Embryonic facial prominence (tissue), 1 donor: ENCODE results near the gene SLC35F6.
"Not testable (repeated sequence)": the region's sequence is repeated elsewhere in the genome, so short reads cannot be mapped to it uniquely, and the experiment has no call there.

ENCODE experiments used
- DNase-seq: peaks from one replicate; pipeline ENCODE4 v3.0.0-alpha.2; 2016; ENCODE audit errors: extremely low spot score

Gene SLC35F6

DNA sequence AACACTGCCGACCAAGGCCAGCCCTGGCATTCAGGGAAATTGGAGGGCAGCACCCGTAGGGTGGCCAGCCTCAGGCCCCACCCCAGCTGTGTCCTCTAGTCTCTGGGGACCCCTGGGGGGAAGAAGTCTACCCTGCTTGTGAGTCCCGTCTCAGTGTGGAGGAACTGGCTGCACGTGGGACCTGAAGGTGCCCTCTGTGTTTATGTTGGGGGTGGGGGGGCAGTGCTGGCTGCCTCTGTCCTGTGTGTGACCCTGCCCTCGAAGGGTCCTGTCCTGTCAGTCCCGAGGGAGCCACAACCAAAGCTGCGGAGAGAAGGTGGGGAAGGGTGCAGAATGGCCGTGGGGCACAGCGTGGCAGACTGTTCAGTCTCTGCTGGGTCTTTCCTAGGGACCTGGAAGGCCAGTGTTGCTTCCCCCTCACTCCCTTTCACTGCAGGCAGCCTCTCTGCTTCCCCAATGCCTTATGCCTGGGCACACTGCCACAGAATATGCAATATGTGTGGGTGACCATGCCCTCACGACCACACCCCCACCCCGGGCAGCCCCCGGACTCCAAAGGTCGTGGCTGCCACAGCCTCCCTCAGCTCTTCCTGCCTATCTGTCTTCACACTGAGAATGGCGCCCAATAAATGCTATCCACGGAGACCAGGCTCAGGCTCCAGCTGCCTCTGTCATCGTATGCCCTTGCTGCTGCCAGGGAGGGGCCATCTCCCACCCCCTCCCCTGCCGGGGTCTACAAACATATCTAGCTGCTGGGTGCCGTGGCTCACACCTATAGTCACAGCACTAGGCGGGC lies 33.3 kb upstream of the SLC35F6 start:
- no peak for DNase-seq

GRCh38 chr2:26731714-26732113 lies 32.4 kb upstream of the SLC35F6 start:
- DNase-seq: no peak

GRCh38 chr2:26732446-26732845 lies 31.6 kb upstream of the SLC35F6 start:
- no peak for DNase-seq

DNA sequence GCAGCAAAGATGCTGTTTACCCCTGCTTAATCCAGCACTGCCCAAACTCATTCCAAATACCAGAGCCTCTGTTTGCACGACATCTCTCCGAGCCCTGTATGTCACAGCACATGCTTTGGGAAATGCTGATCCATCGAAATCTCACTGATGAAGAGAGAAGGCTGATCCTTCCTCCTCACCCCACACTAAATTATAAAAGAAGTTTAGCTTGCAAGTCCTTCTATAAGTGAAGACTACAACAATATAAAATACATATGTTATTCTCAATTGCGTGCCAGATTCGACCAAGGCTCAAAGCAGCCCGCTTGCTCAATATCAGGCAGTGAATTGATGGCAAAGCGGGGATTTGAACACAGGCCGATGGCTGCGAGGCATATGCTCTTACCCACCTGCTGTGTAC lies 30.7 kb upstream of the SLC35F6 start:
- no peak for DNase-seq

DNA sequence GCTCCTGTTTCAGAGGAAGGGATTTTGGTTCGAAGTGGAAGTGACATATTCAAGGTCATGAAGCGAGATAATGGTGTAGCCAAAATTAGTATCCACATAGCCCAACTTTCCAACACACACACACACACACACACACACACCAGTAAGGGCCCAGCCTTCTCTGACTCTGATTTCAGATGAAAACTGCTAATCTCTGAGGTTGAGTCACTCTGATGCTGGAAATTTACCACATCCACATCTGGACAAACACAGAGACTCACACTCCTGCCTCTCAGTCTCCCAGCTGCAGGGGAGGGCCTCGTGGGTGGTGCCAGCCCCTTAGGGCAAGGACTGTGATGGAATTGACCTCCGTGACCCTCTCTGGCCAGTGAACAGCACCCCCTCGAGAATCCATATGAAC lies 29.0 kb upstream of the SLC35F6 start:
- no peak for DNase-seq

GRCh38 chr2:26735883-26736588 lies 28.0 kb upstream of the SLC35F6 start:
- DNase-seq: no peak

- DNase-seq: no peak
Observed at GRCh38 chr2:26737221-26737620, 26.9 kb upstream of the SLC35F6 start.

- DNase-seq: no peak
Observed at GRCh38 chr2:26738481-26738880, 25.6 kb upstream of the SLC35F6 start.

DNA sequence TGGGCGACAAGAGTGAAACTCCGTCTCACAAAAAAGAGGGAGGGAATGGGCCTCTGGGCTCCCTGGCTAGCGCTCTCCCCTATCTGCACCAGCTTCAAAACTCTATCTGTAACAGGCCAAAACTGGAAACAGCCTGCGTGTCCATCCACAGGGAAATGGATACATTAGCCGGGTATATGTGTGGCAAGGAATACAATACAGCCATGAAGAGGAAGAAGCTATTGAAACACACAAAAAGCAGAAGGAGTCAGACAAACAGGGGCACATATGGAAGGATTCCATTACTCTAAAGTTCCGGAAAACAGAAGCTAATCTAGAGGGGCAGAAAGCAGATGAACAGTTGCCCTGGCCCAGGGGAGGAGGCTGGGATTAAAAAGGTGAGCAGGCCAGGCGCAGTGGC lies 24.6 kb upstream of the SLC35F6 start:
- no peak for DNase-seq

DNA sequence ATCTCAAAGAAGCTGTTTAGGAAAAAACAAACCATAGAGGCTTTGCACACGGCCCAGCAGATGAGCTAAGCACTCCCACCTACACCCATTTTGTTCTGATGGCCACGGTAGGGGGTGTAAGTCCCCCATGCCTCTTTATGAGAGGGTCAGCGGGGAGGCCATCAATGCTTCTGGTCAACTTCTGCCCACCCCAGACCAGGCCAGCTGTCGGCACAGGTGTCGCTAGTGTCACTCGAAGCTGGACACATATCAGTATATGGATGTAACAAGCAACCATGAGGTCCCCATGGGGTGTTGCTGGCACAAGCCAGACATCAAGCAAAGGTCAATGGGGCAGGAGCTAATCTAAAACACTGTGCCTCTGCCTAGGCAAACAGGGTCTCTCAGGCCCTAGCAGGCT lies 23.7 kb upstream of the SLC35F6 start:
- no peak for DNase-seq

DNA sequence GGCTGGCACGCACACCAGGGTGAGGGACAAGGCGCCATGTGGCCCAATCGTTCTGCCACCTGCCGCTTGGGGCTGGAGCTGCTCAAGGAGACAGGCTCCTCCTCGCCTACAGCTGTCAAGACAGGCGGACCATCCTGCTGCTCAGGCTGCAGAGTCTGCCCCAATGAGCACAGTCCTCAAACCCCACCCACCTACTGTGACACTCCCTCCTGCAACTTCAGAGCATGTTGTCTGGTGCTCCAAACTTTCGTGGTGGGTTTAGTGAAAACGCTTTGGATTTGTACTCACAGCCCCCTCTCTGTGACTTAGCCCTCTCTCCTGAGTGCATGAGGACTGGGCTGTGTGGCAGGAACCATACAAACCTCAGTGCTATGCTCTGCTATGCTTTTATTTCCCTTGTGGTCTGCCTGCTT lies 23.2 kb upstream of the SLC35F6 start:
- no peak for DNase-seq

DNA sequence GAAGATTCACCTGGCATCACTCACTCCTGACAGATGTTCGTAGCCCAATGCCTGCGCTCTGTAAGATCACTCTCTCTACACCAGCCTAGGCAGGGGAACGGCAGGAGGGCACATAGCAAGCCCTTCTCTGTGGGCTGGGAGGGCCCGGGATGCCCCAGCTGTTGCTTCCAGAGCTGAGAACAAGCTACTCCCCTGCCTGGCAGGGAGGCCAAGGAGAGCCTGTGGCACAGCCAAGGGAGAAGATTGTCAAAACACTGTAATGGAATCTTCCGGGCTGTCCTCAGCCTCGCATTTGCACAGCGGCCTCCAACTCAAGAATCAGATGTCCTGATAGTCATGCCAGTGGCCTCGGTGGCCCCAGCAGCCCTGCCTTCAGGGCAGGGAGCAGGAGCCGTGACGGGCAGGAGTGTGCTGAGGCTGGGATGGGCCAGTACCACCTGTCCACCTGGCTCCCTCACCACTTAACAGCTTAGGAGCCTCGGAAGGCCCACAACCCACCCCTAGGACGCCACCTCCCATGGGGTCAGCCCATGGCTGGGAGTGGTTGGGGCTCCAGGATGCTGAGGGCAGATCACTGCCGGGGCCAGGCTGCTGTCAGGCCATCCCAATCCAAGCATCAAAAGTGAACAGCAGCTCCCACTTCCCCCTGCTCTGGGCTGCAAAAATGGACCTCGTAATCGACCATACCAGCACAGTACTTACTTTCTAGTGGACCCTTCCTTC lies 21.9 kb upstream of the SLC35F6 start:
- DNase-seq: no peak

DNA sequence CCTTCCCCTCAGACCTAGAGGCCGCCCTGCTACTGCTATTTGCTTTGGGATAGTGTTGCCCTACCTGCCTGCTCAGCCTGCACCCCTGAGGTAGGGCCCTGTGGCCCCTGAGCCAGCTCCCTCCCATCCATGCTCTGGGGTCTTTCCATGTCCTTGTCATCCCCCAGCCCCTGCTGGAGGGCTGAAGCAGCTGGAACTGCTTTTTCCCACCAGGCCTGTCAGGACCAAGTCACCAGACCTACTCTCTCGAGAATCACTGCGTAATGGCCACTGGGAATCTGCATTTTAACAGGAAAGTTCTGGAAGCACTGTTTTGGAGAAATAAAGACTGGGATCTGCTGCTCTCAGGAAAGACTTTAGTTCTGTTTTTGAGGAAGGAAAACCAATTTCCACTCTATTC lies 20.2 kb upstream of the SLC35F6 start:
- no peak for DNase-seq

DNA sequence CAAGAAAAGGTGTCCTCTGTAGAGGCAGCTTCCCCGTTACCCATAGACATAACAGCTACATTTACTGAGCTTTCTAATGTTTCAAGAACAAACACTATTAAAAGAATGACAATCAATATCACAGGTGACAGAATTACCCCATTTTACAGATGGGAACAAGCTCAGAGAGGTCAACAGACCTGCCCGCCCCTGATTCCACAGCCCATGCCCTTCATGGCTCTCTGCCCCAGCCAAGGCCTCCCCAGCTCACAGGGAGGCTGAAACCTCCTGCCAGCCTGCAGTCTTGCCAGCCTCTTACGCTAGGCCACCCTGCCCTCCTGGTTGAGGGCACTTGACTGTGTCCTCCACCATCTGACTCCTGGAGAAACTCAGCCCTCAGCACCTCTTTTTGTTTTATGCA lies 19.1 kb upstream of the SLC35F6 start:
- DNase-seq: no peak

GRCh38 chr2:26745609-26746327 lies 18.3 kb upstream of the SLC35F6 start:
- peak; percentile 54 for DNase-seq

- no peak for DNase-seq
Observed at GRCh38 chr2:26746934-26747333, 17.1 kb upstream of the SLC35F6 start.

- DNase-seq: not testable (repeated sequence)
Observed at GRCh38 chr2:26749787-26750420, 14.2 kb upstream of the SLC35F6 start.

- DNase-seq: not testable (repeated sequence)
Observed at GRCh38 chr2:26750467-26750866, 13.6 kb upstream of the SLC35F6 start.

DNA sequence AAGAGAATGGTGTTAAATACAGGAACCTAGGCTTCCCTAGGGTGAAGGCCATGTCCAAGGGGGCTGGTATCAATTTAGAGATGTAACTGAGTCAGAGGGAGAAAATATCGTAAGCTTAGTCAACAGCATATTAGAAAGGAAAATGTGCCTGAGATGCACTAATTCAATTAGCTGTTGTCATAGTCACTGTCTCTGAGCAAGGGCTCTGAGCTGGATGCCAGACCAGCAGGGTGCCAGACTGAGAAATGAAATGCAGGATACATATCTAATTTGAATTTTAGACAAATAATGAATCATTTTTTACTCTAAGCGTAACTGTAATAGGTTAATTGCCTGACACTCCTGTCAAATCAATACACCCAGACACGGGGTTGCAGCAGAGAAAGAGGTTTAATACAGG lies 11.4 kb upstream of the SLC35F6 start:
- DNase-seq: no peak

- DNase-seq: no peak
Observed at GRCh38 chr2:26754539-26754938, 9.5 kb upstream of the SLC35F6 start.

GRCh38 chr2:26754972-26755670 lies 9.0 kb upstream of the SLC35F6 start:
- no peak for DNase-seq
